ENCODE measurements around the gene GARIN3.

The GARIN3 gene

GRCh38 chr5:157148734-157149615, 17.1 kb downstream of the GARIN3 start:
- DNase-seq (ENCODE audit: low read depth in 2 of 2), result peak; percentile 50 to 64

DNA sequence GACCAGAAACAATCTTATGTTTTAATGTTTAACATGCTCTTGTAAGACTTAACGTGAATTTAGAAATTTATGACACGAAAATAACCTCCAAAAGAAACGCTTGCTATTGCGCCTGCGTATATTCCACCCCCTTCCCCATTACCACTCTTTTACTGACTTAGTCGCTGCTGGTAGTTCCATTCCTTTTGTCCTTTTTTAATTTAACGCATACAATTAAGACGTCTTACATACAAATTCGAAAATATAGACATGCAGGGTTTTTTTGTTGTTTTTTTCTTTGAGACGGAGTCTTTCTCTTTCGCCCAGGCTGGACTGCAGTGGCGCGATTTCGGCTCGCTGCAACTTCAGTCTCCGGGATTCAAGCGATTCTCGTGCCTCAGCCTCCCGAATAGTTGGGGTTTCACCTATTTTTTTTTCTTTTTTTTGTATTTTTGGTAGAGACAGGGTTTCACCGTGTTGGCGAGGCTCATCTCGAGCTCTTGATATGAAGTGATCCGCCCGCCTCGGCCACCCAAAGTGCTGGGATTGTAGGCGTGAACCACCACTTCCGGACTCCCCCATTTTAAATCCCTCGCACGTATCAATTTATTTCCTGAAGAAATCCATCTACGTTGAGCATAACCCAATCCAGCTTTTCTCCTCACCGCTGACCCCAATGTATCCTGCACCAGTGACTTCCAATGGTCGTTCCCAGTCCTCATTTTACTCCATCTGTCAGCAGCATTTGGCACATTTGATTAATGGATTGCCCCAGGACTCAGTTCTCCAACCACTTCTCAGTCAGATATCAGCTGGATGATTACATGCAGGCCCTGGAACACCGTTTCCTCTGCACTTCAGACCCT, 22.7 kb downstream of the GARIN3 start:
- peak in 1 of 2 donors; percentile 20 for DNase-seq (ENCODE audit: low read depth in 2 of 2)

DNA sequence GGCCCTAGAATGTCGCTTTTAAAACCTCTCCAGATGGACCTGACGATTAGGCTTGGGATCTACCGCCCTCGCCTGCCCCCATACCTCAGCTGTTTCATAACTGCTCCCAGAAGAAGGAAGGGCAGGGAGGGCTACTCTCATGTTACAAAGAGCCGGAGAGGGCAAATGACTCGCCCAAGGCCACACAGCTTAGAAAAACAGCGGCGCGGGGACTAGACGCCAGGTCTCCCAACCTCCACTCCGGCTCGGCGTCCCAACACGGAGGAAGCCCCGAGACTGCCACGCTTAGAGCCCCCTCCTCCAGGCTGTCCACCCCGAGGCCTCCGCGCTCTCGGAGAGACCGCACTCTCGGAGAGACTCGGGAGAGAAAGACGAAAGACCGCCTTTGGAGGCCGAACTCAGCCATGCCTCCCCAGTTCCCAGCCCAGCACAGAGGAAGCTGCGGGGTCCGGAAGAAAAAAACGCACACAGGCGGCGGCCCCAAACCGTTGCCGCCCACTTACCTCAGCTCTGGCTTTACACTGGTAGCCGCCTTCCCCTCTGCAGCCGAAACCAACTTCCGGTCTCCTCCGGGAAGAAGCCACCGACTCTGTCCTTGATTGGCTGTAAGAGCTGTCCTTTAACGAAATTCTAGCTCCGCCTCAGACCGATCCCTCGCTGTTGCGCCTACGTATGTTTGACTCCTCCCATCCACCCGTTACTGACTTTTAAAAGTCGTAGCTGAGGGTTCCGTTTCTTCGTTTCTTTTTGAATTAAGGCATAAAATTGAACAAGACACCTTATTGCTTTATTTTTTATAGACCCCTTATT, 23.5 kb downstream of the GARIN3 start, which contains the start of gene MED7:
MED7 (minus strand) TSS at position 549 of the 810 bp plus-strand sequence. CDS start 3,434 bp downstream, outside the sequence.
- DNase-seq (ENCODE audit: low read depth in 2 of 2), result peak; percentile 76 to 83

DNA sequence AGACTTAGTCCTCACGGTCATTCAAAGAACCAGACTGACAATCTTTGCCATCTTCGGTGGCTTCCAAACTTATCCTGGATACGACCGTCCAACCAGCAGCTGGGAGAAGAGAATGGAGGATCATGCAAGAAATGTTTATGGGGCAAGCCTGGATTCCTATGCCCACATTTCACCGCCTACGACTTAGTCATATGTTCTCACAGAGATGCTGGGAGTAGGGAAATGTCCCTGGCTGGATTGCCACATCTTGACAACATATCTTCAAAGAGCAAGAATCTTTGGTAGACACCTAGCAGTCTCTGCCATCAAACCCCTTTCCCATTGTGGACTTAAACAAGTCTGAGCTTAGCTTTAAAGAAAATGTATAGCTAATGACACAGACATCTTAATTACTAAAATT, 28.4 kb downstream of the GARIN3 start:
- DNase-seq (ENCODE audit: low read depth in 2 of 2), result no peak

DNA sequence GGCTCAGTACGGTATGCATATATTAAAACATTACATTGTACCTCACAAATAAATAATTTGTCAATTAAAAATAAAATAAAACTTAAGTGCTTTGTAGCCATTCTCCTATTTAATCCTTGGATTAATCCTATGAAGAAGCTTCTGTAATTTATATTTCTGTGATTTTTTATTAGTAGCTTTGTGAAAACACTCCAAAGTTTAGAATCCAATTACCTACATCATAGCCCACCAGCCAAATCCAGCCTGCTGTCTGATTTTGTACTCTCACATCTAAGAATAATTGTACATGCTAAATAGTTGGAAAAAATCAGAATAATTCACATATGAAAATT, 33.8 kb downstream of the GARIN3 start:
- no peak for DNase-seq (ENCODE audit: low read depth in 2 of 2)

- DNase-seq (ENCODE audit: low read depth in 2 of 2), result no peak
Observed at GRCh38 chr5:157130925-157131324, 35.1 kb downstream of the GARIN3 start.

- no peak for DNase-seq (ENCODE audit: low read depth in 2 of 2)
Observed at GRCh38 chr5:157121709-157122108, 44.4 kb downstream of the GARIN3 start.

DNA sequence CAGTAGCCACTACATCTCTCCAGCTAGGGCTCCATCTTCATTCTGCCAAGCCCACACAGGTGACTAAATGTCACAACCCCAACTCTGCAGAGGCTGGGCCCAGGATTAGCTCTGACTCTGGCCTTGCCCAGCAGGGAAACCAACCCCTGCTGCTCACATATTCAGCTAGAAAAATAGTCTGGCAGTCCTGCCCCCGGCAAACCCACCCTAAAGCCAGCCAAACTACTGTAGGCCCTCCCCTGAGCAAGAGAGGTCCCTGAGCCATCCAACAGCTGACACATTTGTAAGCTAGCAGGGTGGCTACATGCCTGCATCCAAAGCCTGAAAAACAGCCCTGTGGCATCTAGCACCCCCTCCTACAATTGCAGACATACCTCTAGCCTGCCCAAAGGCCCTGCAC, 46.0 kb downstream of the GARIN3 start:
- DNase-seq (ENCODE audit: low read depth in 2 of 2), result no peak

- DNase-seq (ENCODE audit: low read depth in 2 of 2), result no peak
Observed at GRCh38 chr5:157116483-157116954, 49.5 kb downstream of the GARIN3 start.

- DNase-seq (ENCODE audit: low read depth in 2 of 2), result no peak
Observed at GRCh38 chr5:157115502-157115901, 50.6 kb downstream of the GARIN3 start.

GRCh38 chr5:157115012-157115411, 51.1 kb downstream of the GARIN3 start:
- DNase-seq (ENCODE audit: low read depth in 2 of 2), result no peak

- DNase-seq (ENCODE audit: low read depth in 2 of 2), result no peak
Observed at GRCh38 chr5:157113002-157113401, 53.1 kb downstream of the GARIN3 start.
